B cell (primary cell): Measurements from ENCODE around the gene PEX12. TPM values are rescaled to one million over a fixed set of nuclear protein-coding genes. Genes with fewer than 3 reads are reported as not detected.
"Not testable (repeated sequence)": the region's sequence is repeated elsewhere in the genome, so short reads cannot be mapped to it uniquely, and the experiment has no call there.

Experiments used
- ATAC-seq: fragments of 200-7000 bp; cut with Tn5 transposase; one replicate; pipeline ENCODE4 v1.10.0; 2021; ENCODE audit warnings: low read depth, mild to moderate bottlenecking, moderate number of reproducible peaks, moderate library complexity
- CTCF ChIA-PET: fragments of 350-600 bp; sonication (Branson Sonifier 250); formaldehyde crosslinking; loops from one replicate; lab custom pipeline; 2021; ENCODE audit warnings: antibody characterized with exemption, inconsistent platforms; lab: Charles Lee
- POLR2A ChIA-PET: fragments of 350-600 bp; sonication (Branson Sonifier 250); formaldehyde crosslinking; loops from one replicate; lab custom pipeline; 2021; ENCODE audit warnings: antibody characterized with exemption; lab: Charles Lee
- DNase-seq: peaks from one replicate; pipeline ENCODE4 v3.0.0; 2013
- H2AFZ ChIP-seq: 2 replicates; pipeline ENCODE4 v1.6.1; 2012; ENCODE audit warnings: mild to moderate bottlenecking, low read depth, low read length; ENCODE audit not compliant: insufficient read depth, poor library complexity, severe bottlenecking
- H3K27ac ChIP-seq, 2 donors: 1 replicate in 1 of 2; 2 replicates in 1 of 2; pipeline ENCODE4 v1.5.1; 2012 to 2013; ENCODE audit warnings: low read length in 2 of 2, mild to moderate bottlenecking in 2 of 2, moderate library complexity in 1 of 2
- H3K27me3 ChIP-seq, 4 experiments: fragments of 200-600 bp in 1 of 4; sonication (generic) in 1 of 4; replicated peaks in 1 of 4; 1 replicate in 2 of 4; 2 replicates in 2 of 4; pipeline versions ENCODE4 v1.6.1 to v1.7.0; 2013 to 2016; ENCODE audit warnings: low read length in 3 of 4, mild to moderate bottlenecking in 2 of 4, mixed read lengths in 1 of 4, moderate library complexity in 1 of 4; ENCODE audit not compliant: insufficient read depth in 4 of 4, control insufficient read depth in 3 of 4; ENCODE audit errors: control extremely low read depth in 1 of 4
- H3K36me3 ChIP-seq, 2 experiments: replicated peaks in 1 of 2; 1 replicate in 1 of 2; 2 replicates in 1 of 2; pipeline versions ENCODE4 v1.6.1 to v1.7.1; 2013; ENCODE audit warnings: low read length in 1 of 2; ENCODE audit not compliant: insufficient read depth in 2 of 2, control insufficient read depth in 1 of 2; ENCODE audit errors: control extremely low read depth in 1 of 2, extremely low read depth in 1 of 2
- H3K4me1 ChIP-seq, 2 donors: fragments of 200-600 bp in 1 of 2; sonication (generic) in 1 of 2; 1 replicate in 1 of 2; 2 replicates in 1 of 2; pipeline versions ENCODE4 v1.5.1 to v1.6.1; 2013 to 2017; ENCODE audit warnings: low read length in 2 of 2; ENCODE audit not compliant: control insufficient read depth in 2 of 2, insufficient read depth in 2 of 2
- H3K4me2 ChIP-seq: replicated peaks from 2 replicates; pipeline ENCODE3; 2012; ENCODE audit warnings: mild to moderate bottlenecking, low read depth, low read length; ENCODE audit not compliant: poor library complexity, severe bottlenecking
- H3K4me3 ChIP-seq, 5 experiments: fragments of 200-600 bp in 1 of 5; sonication (generic) in 1 of 5; 1 replicate in 3 of 5; 2 replicates in 2 of 5; pipeline versions ENCODE4 v1.5.1 to v1.7.0; 2011 to 2016; ENCODE audit warnings: low read length in 4 of 5, mild to moderate bottlenecking in 4 of 5, low read depth in 2 of 5, control low read depth in 1 of 5, moderate library complexity in 1 of 5; ENCODE audit not compliant: insufficient read depth in 1 of 5; ENCODE audit errors: control extremely low read depth in 1 of 5, extremely low read depth in 1 of 5
- H3K79me2 ChIP-seq: fragments of 200-600 bp; sonication (generic); one replicate; pipeline ENCODE4 v1.6.0; 2016; ENCODE audit warnings: low read length; ENCODE audit not compliant: control insufficient read depth, insufficient read depth
- H3K9ac ChIP-seq: fragments of 200-600 bp; sonication (generic); 2 replicates; pipeline ENCODE4 v1.6.1; 2017; ENCODE audit warnings: mild to moderate bottlenecking, low read length, moderate library complexity
- H3K9me3 ChIP-seq, 3 donors: one replicate each; pipeline versions ENCODE4 v1.6.1 to v1.7.1; 2013; ENCODE audit warnings: low read length in 2 of 3; ENCODE audit not compliant: control insufficient read depth in 2 of 3, insufficient read depth in 1 of 3; ENCODE audit errors: control extremely low read depth in 1 of 3
- H4K20me1 ChIP-seq: 2 replicates; pipeline ENCODE4 v1.6.0; 2012; ENCODE audit warnings: mild to moderate bottlenecking, low read length; ENCODE audit not compliant: insufficient read depth, control insufficient read depth, poor library complexity, severe bottlenecking
- H3K27ac Mint-ChIP-seq: one replicate; pipeline ENCODE4 v1.8.0; 2021; ENCODE audit warnings: mixed read lengths
- H3K27me3 Mint-ChIP-seq: one replicate; pipeline ENCODE4 v1.8.0; 2021; ENCODE audit warnings: mixed read lengths
- H3K4me1 Mint-ChIP-seq: one replicate; pipeline ENCODE4 v1.8.0; 2021; ENCODE audit warnings: mixed read lengths
- H3K4me3 Mint-ChIP-seq: one replicate; pipeline ENCODE4 v1.8.0; 2021; ENCODE audit warnings: mixed read lengths
- H3K9me3 Mint-ChIP-seq: one replicate; pipeline ENCODE4 v1.8.0; 2022; ENCODE audit warnings: mixed read lengths; ENCODE audit not compliant: insufficient read depth
- EZH2 ChIP-seq: IDR thresholded peaks from 2 replicates; pipeline ENCODE4 v1.6.1; 2012; ENCODE audit warnings: borderline replicate concordance, low read depth, mild to moderate bottlenecking, moderate library complexity, low read length; ENCODE audit not compliant: insufficient read depth, poor library complexity, severe bottlenecking
- WGBS: methylation state at CpG from one replicate; pipeline ENCODE4 v1.1.5; 2013; ENCODE audit warnings: missing lambda C conversion rate; ENCODE audit not compliant: insufficient coverage; 5-methylcytosine and 5-hydroxymethylcytosine counted together
- intact Hi-C: fragments of 100-400 bp; cut with micrococcal nuclease; formaldehyde crosslinking; loops from one replicate; pipeline ENCODE4 v1.10.0; 2022
- polyA plus RNA-seq: library from polyadenylated mRNA; depleted of rRNA; stranded (reverse); fragments of >200 nt; gene quantifications from 2 replicates; pipeline ENCODE4 v1.2.3, GENCODE V29; 2012
- total RNA-seq, 2 donors: library from RNA; stranded (reverse); fragments of 120-200 nt in 1 of 2; gene quantifications; 1 replicate in 1 of 2; 2 replicates in 1 of 2; pipeline versions ENCODE4 v1.2.3 to v1.2.4, GENCODE V29; 2013 to 2022
- TF ChIP-seq, protein P1 (sequence below): fragments of 200-600 bp; IDR thresholded peaks from one replicate; pipeline ENCODE4 v1.8.0; 2022; ENCODE audit warnings: antibody characterized with exemption, mild to moderate bottlenecking

The PEX12 gene
- total and polyA plus RNA-seq, 2 donors (not counting 1 experiment from before 2014, with no cell fraction given), result 2.6 to 5.1 TPM

DNA sequence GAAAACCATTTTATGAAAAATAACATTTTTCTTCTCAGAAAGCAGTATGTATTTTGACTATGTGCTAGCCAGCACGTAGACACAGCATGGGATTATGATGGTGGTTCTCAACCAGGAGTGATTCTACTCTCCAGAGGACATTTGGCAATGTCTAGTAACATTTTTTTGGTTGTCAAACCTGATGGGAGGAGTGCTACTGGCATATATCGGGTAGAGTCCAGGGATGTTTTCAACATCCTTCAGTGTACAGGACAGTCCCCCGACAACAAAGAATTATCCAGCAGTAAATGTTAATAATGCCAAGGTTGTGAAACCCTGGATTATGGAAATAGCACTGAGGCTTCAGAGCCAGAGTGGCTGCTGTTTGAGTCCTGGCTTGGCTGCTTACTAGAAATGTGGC is 36.4 kb upstream of the PEX12 start:
- Histone ChIP-seq H3K27ac (no peak overlapping the region), H3K27me3 (no peaks in the 10 kb centered on the region), H3K4me2 (no peak overlapping the region), H3K4me1 (peaks cover 0 to 3% of the 10 kb centered on the region in 2 donors), H3K9ac (no peak overlapping the region), H3K36me3 (peaks cover 7 to 14% of the 10 kb centered on the region in 2 experiments), H3K9me3 (no peaks in the 10 kb centered on the region), H4K20me1 (no peaks in the 10 kb centered on the region), H2AFZ (no peak overlapping the region), H3K79me2 (no peaks in the 10 kb centered on the region), H3K4me3 (no peak overlapping the region)
- POLR2A ChIA-PET, result no interaction called here
- Mint-ChIP-seq H3K4me1 (peaks cover 13% of the 10 kb centered on the region), H3K4me3 (no peak overlapping the region), H3K27ac (no peak overlapping the region), H3K27me3 (no peaks in the 10 kb centered on the region), H3K9me3 (no peaks in the 10 kb centered on the region)
- CTCF ChIA-PET, result interaction anchor here (0.6 to 5.1 kb wide), 4 partner anchors 36 to 209 kb away, joined by 3 to 65 read pairs (median 5); partner anchors contain the start of gene PEX12
- DNase-seq (no peak), ATAC-seq (no peak)
- 100% methylated on average over 2 of the region's 3 CpGs for WGBS
- no peak for TF ChIP-seq EZH2
- TF ChIP-seq, protein P1, sequence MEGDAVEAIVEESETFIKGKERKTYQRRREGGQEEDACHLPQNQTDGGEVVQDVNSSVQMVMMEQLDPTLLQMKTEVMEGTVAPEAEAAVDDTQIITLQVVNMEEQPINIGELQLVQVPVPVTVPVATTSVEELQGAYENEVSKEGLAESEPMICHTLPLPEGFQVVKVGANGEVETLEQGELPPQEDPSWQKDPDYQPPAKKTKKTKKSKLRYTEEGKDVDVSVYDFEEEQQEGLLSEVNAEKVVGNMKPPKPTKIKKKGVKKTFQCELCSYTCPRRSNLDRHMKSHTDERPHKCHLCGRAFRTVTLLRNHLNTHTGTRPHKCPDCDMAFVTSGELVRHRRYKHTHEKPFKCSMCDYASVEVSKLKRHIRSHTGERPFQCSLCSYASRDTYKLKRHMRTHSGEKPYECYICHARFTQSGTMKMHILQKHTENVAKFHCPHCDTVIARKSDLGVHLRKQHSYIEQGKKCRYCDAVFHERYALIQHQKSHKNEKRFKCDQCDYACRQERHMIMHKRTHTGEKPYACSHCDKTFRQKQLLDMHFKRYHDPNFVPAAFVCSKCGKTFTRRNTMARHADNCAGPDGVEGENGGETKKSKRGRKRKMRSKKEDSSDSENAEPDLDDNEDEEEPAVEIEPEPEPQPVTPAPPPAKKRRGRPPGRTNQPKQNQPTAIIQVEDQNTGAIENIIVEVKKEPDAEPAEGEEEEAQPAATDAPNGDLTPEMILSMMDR, result no peak
- intact Hi-C loops, result loop anchor here (10.0 kb wide), 1 partner anchor 190 kb away; the partner anchor contains the start of gene TAF15

DNA sequence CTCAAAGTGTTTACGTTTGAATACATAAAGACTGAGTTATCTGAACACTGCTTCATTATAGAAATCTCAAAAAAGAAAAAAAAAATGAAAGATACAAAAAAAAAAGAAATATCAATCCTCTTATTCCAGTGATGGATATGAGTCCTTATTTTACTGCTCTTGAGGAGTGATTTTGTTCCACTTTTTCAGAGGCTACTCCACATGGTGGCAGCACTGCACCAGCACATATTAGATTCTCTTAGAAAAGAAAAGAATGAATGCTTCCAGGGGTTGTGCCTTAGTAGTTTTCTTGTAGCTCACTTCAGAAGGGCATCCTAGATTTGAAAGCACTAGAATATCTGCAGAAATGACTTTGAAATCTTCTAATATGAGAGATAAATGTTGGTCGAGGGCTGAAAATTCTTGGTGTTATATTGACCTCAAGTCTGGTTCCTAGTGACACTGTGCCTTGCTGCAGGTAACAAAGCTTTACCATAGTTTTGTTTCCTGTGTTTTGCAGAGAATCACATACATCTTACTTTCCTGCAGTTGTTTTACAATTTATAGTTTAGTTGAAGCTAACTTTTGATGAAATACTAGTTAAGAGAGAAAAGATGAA is 34.7 kb upstream of the PEX12 start:
- ChIA-PET CTCF (interaction anchor here (0.7 to 5.1 kb wide), 12 partner anchors 10 to 966 kb away, joined by 3 to 65 read pairs (median 4); partner anchors contain the start of gene PEX12), POLR2A (no interaction called here)
- Histone ChIP-seq H3K27me3 (no peaks in the 10 kb centered on the region), H3K36me3 (peaks cover 10 to 30% of the 10 kb centered on the region in 2 experiments), H3K4me3 (no peak overlapping the region), H3K27ac (no peak overlapping the region), H3K4me1 (no peaks in the 10 kb centered on the region), H3K79me2 (no peaks in the 10 kb centered on the region), H3K9ac (no peak overlapping the region), H2AFZ (no peak overlapping the region), H4K20me1 (no peaks in the 10 kb centered on the region), H3K4me2 (no peak overlapping the region), H3K9me3 (no peaks in the 10 kb centered on the region)
- H3K9me3 Mint-ChIP-seq, result no peaks in the 10 kb centered on the region
- no peak overlapping the region for H3K4me3 Mint-ChIP-seq
- ATAC-seq, result no peak
- intact Hi-C loops, result loop anchor here (10.0 kb wide), 1 partner anchor 192 kb away; the partner anchor contains the start of gene TAF15
- no CpG with 5 or more reads among the region's 2 CpGs for WGBS
- H3K27me3 Mint-ChIP-seq, result no peaks in the 10 kb centered on the region
- no peak overlapping the region for H3K27ac Mint-ChIP-seq
- TF ChIP-seq EZH2, result no peak
- TF ChIP-seq, protein P1, result peak; percentile 67
- DNase-seq, result peak; percentile 46
- H3K4me1 Mint-ChIP-seq, result peaks cover 4% of the 10 kb centered on the region

DNA sequence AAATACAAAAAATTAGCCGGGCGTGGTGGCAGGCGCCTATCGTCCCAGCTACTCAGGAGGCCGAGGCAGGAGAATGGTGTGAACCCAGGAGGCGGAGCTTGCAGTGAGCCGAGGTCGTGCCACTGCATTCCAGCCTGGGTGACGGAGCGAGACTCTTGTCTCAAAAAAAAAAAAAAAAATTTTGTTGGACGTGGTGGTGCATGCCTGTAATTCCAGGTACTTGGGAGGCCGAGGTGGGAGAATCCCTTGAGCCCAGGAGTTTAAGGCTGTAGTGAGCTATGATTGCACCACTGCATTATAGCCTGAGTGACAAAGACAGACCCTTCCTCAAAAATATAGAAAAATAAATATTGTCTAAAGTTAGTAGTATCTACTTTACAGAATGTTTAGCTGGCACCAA is 32.4 kb upstream of the PEX12 start:
- not testable (repeated sequence) for H3K9ac ChIP-seq, H3K4me3 ChIP-seq, H4K20me1 ChIP-seq, H3K9me3 ChIP-seq, H3K27ac ChIP-seq, H3K27me3 ChIP-seq, H3K9me3 Mint-ChIP-seq, H3K27me3 Mint-ChIP-seq, H3K4me3 Mint-ChIP-seq, DNase-seq, H3K4me2 ChIP-seq, ATAC-seq, H3K27ac Mint-ChIP-seq, H2AFZ ChIP-seq, H3K79me2 ChIP-seq, H3K4me1 ChIP-seq, H3K4me1 Mint-ChIP-seq
- 96% methylated on average over 11 of the region's 12 CpGs for WGBS
- intact Hi-C loops, result loop anchor here (10.0 kb wide), 1 partner anchor 194 kb away; the partner anchor contains the start of gene TAF15
- ChIA-PET POLR2A (interaction anchor here (0.7 kb wide), 1 partner anchor 19 kb away, joined by 6 read pairs; no protein-coding TSS in a partner anchor), CTCF (interaction anchor here (5.1 kb wide), 1 partner anchor 137 kb away, joined by 65 read pairs; no protein-coding TSS in a partner anchor)
- H3K36me3 ChIP-seq, result peaks cover 11 to 45% of the 10 kb centered on the region in 2 experiments
